Choroid plexus epithelial cell (primary cell): Measurements from ENCODE around the gene EVC2.
A peak's percentile ranks its signal among the peaks of the same experiment; 100 is the strongest.

Source experiments
- DNase-seq: peaks from one replicate; pipeline ENCODE4 v3.0.0-alpha.2; 2010; ENCODE audit warnings: low read depth
- H3K4me3 ChIP-seq: 2 replicates; pipeline ENCODE4 v1.5.1; 2011; ENCODE audit warnings: low read depth, mild to moderate bottlenecking, control low read depth, low read length, moderate library complexity
- CTCF ChIP-seq: conservative IDR thresholded peaks from 2 replicates; pipeline ENCODE4 v1.5.1; 2011; ENCODE audit warnings: low read depth, mild to moderate bottlenecking, control low read depth, inconsistent platforms, low read length, moderate library complexity

The EVC2 gene

GRCh38 chr4:5750946-5751665 lies 42.7 kb upstream of the EVC2 start:
- H3K4me3 ChIP-seq: no peak overlapping the region
- TF ChIP-seq CTCF: no peak
- peak; percentile 94 for DNase-seq

GRCh38 chr4:5750052-5750945 lies 41.9 kb upstream of the EVC2 start:
- no peak overlapping the region for H3K4me3 ChIP-seq
- TF ChIP-seq CTCF: no peak
- DNase-seq: peak; percentile 88

- no peak for TF ChIP-seq CTCF
- DNase-seq: no peak
- H3K4me3 ChIP-seq: no peak overlapping the region
Observed at GRCh38 chr4:5749568-5749967, 41.2 kb upstream of the EVC2 start.

GRCh38 chr4:5747738-5748375 lies 39.5 kb upstream of the EVC2 start:
- DNase-seq: peak; percentile 99
- H3K4me3 ChIP-seq: no peak overlapping the region
- peak; percentile 1 for TF ChIP-seq CTCF

GRCh38 chr4:5746829-5747737 lies 38.7 kb upstream of the EVC2 start:
- no peak for TF ChIP-seq CTCF
- H3K4me3 ChIP-seq: no peak overlapping the region
- peak; percentile 51 for DNase-seq

GRCh38 chr4:5746250-5746649 lies 37.9 kb upstream of the EVC2 start:
- DNase-seq: no peak
- no peak overlapping the region for H3K4me3 ChIP-seq
- no peak for TF ChIP-seq CTCF
